Chondrocyte (in vitro differentiated cells): ENCODE measurements around the gene ZDHHC11B. TPM values are rescaled to one million over a fixed set of nuclear protein-coding genes. Genes with fewer than 3 reads are reported as not detected.
A peak's percentile ranks its signal among the peaks of the same experiment; 100 is the strongest.

Source experiments
- DNase-seq: peaks from one replicate; pipeline ENCODE4 v3.0.0; 2021; ENCODE audit warnings: mixed read lengths, low spot score
- H3K27ac Mint-ChIP-seq: one replicate; pipeline ENCODE4 v1.8.0; 2021; ENCODE audit warnings: mild to moderate bottlenecking, moderate library complexity, mixed read lengths; ENCODE audit not compliant: unreplicated experiment
- H3K27me3 Mint-ChIP-seq: 2 replicates; pipeline ENCODE4 v1.8.0; 2021; ENCODE audit warnings: low read depth, mixed read lengths
- H3K36me3 Mint-ChIP-seq: 2 replicates; pipeline ENCODE4 v1.8.0; 2021; ENCODE audit warnings: low read depth, mixed read lengths
- H3K4me1 Mint-ChIP-seq: 2 replicates; pipeline ENCODE4 v1.8.0; 2021; ENCODE audit warnings: low read depth, mild to moderate bottlenecking, mixed read lengths
- H3K4me3 Mint-ChIP-seq: one replicate; pipeline ENCODE4 v1.8.0; 2021; ENCODE audit warnings: mild to moderate bottlenecking, moderate library complexity, mixed read lengths; ENCODE audit not compliant: unreplicated experiment
- H3K9me3 Mint-ChIP-seq: 2 replicates; pipeline ENCODE4 v1.8.0; 2021; ENCODE audit warnings: low read depth, mixed read lengths
- CTCF ChIP-seq: fragments of 200-600 bp; sonication (generic); IDR thresholded peaks from 2 replicates; pipeline ENCODE4 v1.5.0; 2021; ENCODE audit warnings: antibody characterized with exemption, mild to moderate bottlenecking, moderate library complexity
- total RNA-seq: library from RNA; stranded (reverse); gene quantifications from 3 replicates; pipeline ENCODE4 v1.2.1, GENCODE V29; 2021

Gene ZDHHC11B
- total RNA-seq, 1 donor from 2014 or later, result 0.17 TPM

GRCh38 chr5:677131-678101, 107.1 kb downstream of the ZDHHC11B start:
- H3K36me3 Mint-ChIP-seq, result no peaks in the 10 kb centered on the region
- H3K4me3 Mint-ChIP-seq, result no peak overlapping the region
- TF ChIP-seq CTCF, result no peak
- peaks cover 7% of the 10 kb centered on the region for H3K4me1 Mint-ChIP-seq
- peak; percentile 86 for DNase-seq
- H3K9me3 Mint-ChIP-seq, result no peaks in the 10 kb centered on the region
- H3K27me3 Mint-ChIP-seq, result peaks cover 12% of the 10 kb centered on the region
- no peak overlapping the region for H3K27ac Mint-ChIP-seq

GRCh38 chr5:676699-677076, 107.8 kb downstream of the ZDHHC11B start:
- peaks cover 12% of the 10 kb centered on the region for H3K27me3 Mint-ChIP-seq
- DNase-seq, result no peak
- peaks cover 9% of the 10 kb centered on the region for H3K4me1 Mint-ChIP-seq
- H3K27ac Mint-ChIP-seq, result no peak overlapping the region
- no peaks in the 10 kb centered on the region for H3K36me3 Mint-ChIP-seq
- no peak overlapping the region for H3K4me3 Mint-ChIP-seq
- H3K9me3 Mint-ChIP-seq, result no peaks in the 10 kb centered on the region
- TF ChIP-seq CTCF, result no peak

- peaks cover 12% of the 10 kb centered on the region for H3K27me3 Mint-ChIP-seq
- peak; percentile 88 for DNase-seq
- H3K36me3 Mint-ChIP-seq, result no peaks in the 10 kb centered on the region
- H3K27ac Mint-ChIP-seq, result no peak overlapping the region
- no peak overlapping the region for H3K4me3 Mint-ChIP-seq
- no peaks in the 10 kb centered on the region for H3K9me3 Mint-ChIP-seq
- no peak for TF ChIP-seq CTCF
- peaks cover 9% of the 10 kb centered on the region for H3K4me1 Mint-ChIP-seq
These were observed 108.4 kb downstream of the ZDHHC11B start for GRCh38 chr5:675871-676698.

- peaks cover 12% of the 10 kb centered on the region for H3K27me3 Mint-ChIP-seq
- H3K4me1 Mint-ChIP-seq, result peaks cover 9% of the 10 kb centered on the region
- no peak for TF ChIP-seq CTCF
- no peak overlapping the region for H3K27ac Mint-ChIP-seq
- no peak overlapping the region for H3K4me3 Mint-ChIP-seq
- H3K9me3 Mint-ChIP-seq, result no peaks in the 10 kb centered on the region
- H3K36me3 Mint-ChIP-seq, result no peaks in the 10 kb centered on the region
- DNase-seq, result peak; percentile 73
These were observed 109.2 kb downstream of the ZDHHC11B start for GRCh38 chr5:675111-675870.
